Osteoblast (primary cell): ENCODE data around the gene STK32C. TPM values are rescaled to one million over a fixed set of nuclear protein-coding genes. Genes with fewer than 3 reads are reported as not detected.

Experiments used
- DNase-seq: peaks from one replicate; pipeline ENCODE4 v3.0.0; 2011; ENCODE audit warnings: low spot score, mixed read lengths; ENCODE audit not compliant: insufficient read length; ENCODE audit errors: missing footprints
- H2AFZ ChIP-seq: 2 replicates; pipeline ENCODE4 v1.6.0; 2011; ENCODE audit warnings: mild to moderate bottlenecking, low read length
- H3K27ac ChIP-seq: 2 replicates; pipeline ENCODE4 v1.5.1; 2011; ENCODE audit warnings: mild to moderate bottlenecking, low read depth, low read length, moderate library complexity
- H3K27me3 ChIP-seq: 2 replicates; pipeline ENCODE4 v1.6.0; 2012; ENCODE audit warnings: mild to moderate bottlenecking, control low read depth, inconsistent platforms, low read length, moderate library complexity; ENCODE audit not compliant: insufficient read depth
- H3K36me3 ChIP-seq: 2 replicates; pipeline ENCODE4 v1.5.1; 2011; ENCODE audit warnings: mild to moderate bottlenecking, low read length, control low read depth, moderate library complexity; ENCODE audit not compliant: insufficient read depth
- H3K4me1 ChIP-seq: 2 replicates; pipeline ENCODE4 v1.5.1; 2011; ENCODE audit warnings: mild to moderate bottlenecking, low read length, control low read depth, moderate library complexity; ENCODE audit not compliant: insufficient read depth
- H3K4me2 ChIP-seq: 2 replicates; pipeline ENCODE4 v1.6.0; 2011; ENCODE audit warnings: mild to moderate bottlenecking, low read length; ENCODE audit not compliant: insufficient read depth
- H3K4me3 ChIP-seq: fragments of 200-600 bp; sonication (generic); 3 replicates; pipeline ENCODE4 v1.5.1; 2012; ENCODE audit warnings: mild to moderate bottlenecking, low read length, inconsistent platforms; ENCODE audit not compliant: insufficient read depth
- H3K79me2 ChIP-seq: 2 replicates; pipeline ENCODE4 v1.6.0; 2012; ENCODE audit warnings: mild to moderate bottlenecking, low read length, control low read depth, inconsistent platforms; ENCODE audit not compliant: insufficient read depth
- H3K9me3 ChIP-seq: 2 replicates; pipeline ENCODE4 v1.5.1; 2011; ENCODE audit warnings: low read depth, low read length, control low read depth
- H4K20me1 ChIP-seq: 2 replicates; pipeline ENCODE4 v1.6.0; 2012; ENCODE audit warnings: mild to moderate bottlenecking, low read length, control low read depth; ENCODE audit not compliant: insufficient read depth
- total RNA-seq: library from RNA; depleted of rRNA; stranded (reverse); fragments of >200 nt; gene quantifications from 2 replicates; pipeline ENCODE4 v1.2.3, GENCODE V29; 2012
- TF ChIP-seq, protein P1 (sequence below): IDR thresholded peaks from 2 replicates; pipeline ENCODE4 v1.5.1; 2011; ENCODE audit warnings: mild to moderate bottlenecking, low read depth, low read length, moderate library complexity; ENCODE audit errors: extremely low read depth

The STK32C gene
- total RNA-seq, 1 donor = 14.5 TPM

DNA sequence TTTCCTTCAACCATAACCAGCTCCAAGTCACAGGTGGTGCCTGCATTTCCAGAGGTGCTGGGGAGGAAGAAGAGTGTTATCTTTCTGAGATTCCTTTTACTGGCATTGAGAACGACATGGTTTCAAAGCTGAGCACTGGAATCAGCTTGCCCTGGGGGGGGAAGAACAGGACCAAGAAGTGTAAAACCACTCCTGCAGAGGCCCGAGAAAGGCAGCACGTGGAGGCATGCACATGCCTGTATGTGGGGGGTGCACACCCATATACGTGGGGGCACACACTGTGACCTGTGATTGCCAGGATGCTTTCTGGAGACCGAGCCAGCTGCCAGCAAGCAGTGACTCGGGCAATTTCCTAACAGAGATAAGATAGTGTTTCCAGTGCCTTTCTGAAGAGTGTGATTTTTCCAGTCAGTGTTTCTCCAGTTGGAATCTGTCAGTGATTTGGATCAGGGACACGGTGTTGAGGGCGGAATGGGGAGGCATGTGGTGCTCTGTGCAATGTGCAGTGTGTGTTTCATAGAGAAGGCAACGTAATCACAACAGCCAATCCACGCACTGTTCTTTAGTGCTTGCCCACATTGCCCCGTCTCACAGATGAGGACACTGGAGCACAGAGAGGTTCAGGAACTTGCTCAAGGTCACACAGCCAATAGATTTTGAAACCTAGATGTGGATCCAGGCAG, 28.5 kb upstream of the STK32C start:
- Histone ChIP-seq H3K27ac (no peak overlapping the region), H3K36me3 (no peaks in the 10 kb centered on the region), H3K79me2 (peaks cover 16% of the 10 kb centered on the region), H4K20me1 (no peaks in the 10 kb centered on the region), H3K4me3 (no peak overlapping the region), H3K27me3 (no peaks in the 10 kb centered on the region), H3K4me2 (no peak overlapping the region), H3K9me3 (no peaks in the 10 kb centered on the region), H3K4me1 (peaks cover 7% of the 10 kb centered on the region), H2AFZ (no peak overlapping the region)
- TF ChIP-seq, protein P1, sequence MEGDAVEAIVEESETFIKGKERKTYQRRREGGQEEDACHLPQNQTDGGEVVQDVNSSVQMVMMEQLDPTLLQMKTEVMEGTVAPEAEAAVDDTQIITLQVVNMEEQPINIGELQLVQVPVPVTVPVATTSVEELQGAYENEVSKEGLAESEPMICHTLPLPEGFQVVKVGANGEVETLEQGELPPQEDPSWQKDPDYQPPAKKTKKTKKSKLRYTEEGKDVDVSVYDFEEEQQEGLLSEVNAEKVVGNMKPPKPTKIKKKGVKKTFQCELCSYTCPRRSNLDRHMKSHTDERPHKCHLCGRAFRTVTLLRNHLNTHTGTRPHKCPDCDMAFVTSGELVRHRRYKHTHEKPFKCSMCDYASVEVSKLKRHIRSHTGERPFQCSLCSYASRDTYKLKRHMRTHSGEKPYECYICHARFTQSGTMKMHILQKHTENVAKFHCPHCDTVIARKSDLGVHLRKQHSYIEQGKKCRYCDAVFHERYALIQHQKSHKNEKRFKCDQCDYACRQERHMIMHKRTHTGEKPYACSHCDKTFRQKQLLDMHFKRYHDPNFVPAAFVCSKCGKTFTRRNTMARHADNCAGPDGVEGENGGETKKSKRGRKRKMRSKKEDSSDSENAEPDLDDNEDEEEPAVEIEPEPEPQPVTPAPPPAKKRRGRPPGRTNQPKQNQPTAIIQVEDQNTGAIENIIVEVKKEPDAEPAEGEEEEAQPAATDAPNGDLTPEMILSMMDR = no peak
- peak; percentile 61 for DNase-seq

DNA sequence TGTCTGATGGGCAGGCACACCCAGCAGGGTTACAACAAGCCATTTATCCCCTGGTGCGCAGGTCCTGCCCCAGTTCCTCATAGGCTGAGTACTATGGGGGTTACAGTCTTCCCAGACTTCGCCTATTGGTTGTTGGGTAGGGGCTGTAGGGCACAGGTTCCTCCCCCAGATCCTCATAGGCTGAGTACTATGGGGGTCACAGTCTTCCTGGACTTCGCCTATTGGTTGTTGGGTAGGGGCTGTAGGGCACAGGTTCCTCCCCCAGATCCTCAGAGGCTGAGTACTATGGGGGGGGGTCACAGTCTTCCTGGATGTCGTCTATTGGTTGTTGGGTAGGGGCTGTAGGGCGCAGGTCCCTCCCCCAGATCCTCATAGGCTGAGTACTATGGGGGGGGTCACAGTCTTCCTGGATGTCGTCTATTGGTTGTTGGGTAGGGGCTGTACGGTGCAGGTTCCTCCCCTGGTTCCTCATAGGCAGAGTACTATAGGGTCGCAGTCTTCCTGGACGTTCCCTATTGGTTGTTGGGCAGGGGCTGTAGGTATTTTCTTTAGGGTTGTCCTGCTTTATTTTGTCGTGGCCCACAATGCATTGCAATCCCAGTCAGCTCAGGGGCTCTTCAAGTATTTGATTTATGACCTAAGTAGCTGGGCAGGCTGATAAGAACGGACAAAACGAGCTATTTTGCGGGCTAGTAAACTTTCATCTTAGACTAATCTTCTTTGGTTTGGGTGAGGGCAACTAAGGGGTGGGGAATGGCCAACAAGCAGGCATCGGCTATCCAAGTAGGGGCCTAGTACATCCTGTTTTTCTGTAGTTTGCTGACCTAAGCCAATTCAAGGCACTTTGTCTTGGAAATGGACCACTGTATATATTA, 27.7 kb upstream of the STK32C start:
- Histone ChIP-seq H3K4me3 (no peak overlapping the region), H3K4me1 (peaks cover 10% of the 10 kb centered on the region), H2AFZ (no peak overlapping the region), H3K79me2 (peaks cover 24% of the 10 kb centered on the region), H3K9me3 (no peaks in the 10 kb centered on the region), H3K27ac (no peak overlapping the region), H3K27me3 (no peaks in the 10 kb centered on the region), H4K20me1 (no peaks in the 10 kb centered on the region), H3K36me3 (no peaks in the 10 kb centered on the region), H3K4me2 (no peak overlapping the region)
- TF ChIP-seq, protein P1 = no peak
- no peak for DNase-seq

DNA sequence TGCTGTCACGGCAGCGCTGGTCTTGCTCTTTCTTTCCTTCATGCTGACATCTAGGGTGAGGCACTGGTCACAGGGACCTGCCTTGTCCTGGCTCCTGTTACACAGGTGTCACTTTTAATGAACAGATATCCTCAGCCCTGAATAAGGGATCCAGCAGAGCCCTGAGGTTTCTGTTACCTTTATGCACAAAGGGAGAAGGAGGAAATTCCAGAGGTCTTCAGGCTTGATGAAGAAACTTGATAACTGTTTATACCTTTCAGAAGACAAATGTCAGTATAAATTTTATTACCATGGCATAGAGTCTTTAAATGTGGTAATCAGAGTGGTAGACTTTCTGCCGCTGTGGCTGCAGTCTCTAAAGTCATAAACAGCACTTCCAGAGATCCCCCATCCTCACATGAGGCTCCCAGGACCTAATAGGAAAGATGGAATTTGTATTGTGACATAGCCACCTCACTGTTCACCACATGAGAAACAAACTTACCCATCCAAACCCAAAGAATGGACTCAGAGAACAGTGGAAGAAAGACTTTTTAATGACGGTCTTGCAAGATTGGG, 27.0 kb upstream of the STK32C start:
- H3K9me3 ChIP-seq = no peaks in the 10 kb centered on the region
- no peaks in the 10 kb centered on the region for H3K27me3 ChIP-seq
- no peaks in the 10 kb centered on the region for H3K36me3 ChIP-seq
- H3K4me3 ChIP-seq = no peak overlapping the region
- H2AFZ ChIP-seq = no peak overlapping the region
- H3K27ac ChIP-seq = no peak overlapping the region
- no peaks in the 10 kb centered on the region for H4K20me1 ChIP-seq
- H3K79me2 ChIP-seq = peaks cover 31% of the 10 kb centered on the region
- peaks cover 15% of the 10 kb centered on the region for H3K4me1 ChIP-seq
- H3K4me2 ChIP-seq = no peak overlapping the region
- TF ChIP-seq, protein P1 = no peak
- DNase-seq = peak; percentile 22

DNA sequence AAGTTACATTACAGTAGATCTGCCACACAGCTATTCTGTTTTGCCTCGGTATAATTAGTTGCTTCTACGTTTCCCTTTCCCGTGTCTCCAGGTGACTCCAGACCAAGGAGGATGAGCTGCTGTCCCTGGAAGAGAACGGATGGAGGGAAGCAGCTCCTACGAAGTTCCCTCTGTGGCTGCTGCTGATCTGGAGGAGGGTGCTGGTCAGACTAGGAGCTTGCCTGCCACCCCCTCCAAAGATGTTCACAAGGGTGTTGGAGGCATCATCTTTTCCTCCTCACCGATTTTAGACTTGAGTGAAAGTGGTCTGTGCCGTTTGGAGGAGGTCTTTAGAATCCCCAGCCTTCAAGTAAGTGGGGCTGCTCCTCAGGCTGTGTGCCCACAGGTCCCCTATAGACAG, 25.6 kb upstream of the STK32C start:
- TF ChIP-seq, protein P1 = no peak
- Histone ChIP-seq H3K4me1 (peaks cover 24% of the 10 kb centered on the region), H3K9me3 (no peaks in the 10 kb centered on the region), H3K79me2 (peaks cover 43% of the 10 kb centered on the region), H3K36me3 (no peaks in the 10 kb centered on the region), H3K4me3 (no peak overlapping the region), H2AFZ (no peak overlapping the region), H3K27me3 (no peaks in the 10 kb centered on the region), H4K20me1 (peaks cover 7% of the 10 kb centered on the region), H3K27ac (no peak overlapping the region), H3K4me2 (no peak overlapping the region)
- DNase-seq = peak; percentile 18
